Measurements from ENCODE around the gene KIF4A. TPM values are rescaled to one million over a fixed set of nuclear protein-coding genes. Genes with fewer than 3 reads are reported as not detected.
A peak's percentile ranks its signal among the peaks of the same experiment; 100 is the strongest.

Gene KIF4A
- total RNA-seq, 1 donor, result 10.8 TPM

DNA sequence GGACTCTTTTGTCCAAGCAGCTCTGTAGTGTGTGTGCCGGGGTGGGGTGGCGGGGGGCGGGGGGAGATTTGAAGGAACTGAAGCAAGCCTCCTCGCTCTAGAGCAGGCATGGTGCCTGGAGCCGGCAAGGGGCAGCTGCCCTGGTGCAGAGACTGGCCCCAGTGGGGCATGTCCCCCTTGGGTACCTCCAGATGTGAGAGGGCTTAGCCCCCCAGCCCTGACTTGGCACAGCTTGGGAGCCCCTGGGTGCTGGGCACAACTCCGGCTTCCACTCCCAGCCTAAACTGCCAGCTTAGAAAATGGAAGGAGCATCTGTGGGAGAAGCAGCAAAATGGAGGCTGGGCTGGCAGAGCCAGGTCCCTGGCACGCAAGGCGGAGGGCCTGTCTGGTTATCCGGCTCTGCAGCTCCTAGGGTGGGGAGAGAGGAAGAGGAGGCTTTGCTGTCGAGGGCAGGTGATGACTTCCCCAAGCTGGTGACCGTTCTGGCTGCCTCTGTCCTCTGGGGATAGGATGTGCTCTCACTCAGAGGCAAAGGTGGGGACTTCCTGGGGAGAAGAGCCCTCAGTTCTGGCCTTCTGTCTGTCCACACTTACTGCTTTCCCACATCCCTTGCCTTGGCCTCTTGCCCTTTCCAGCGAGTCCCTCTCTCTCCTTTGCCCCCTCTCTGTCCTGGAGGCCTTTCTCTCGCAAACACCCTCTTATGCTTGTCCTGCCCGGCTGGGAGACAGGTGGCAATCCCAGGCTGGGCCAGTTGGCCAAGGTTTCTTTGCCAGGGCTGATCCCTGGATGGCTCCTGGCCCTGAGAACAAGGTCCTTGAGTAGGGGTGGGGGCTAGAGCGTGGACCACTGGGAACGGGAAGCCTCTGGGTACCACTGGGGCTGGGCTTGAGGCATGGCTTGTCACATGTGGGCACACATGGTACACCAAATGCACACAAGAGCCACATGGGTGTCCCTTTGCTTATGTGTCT, 156.8 kb downstream of the KIF4A start:
- no peak overlapping the region for H3K4me3 ChIP-seq (ENCODE audit: low read depth, low read length)
- TF ChIP-seq CTCF (IDR thresholded peaks at IDR 0.05; ENCODE audit: insufficient read depth, low read depth, low read length), result no peak
- DNase-seq (ENCODE audit: low read depth), result no peak

DNA sequence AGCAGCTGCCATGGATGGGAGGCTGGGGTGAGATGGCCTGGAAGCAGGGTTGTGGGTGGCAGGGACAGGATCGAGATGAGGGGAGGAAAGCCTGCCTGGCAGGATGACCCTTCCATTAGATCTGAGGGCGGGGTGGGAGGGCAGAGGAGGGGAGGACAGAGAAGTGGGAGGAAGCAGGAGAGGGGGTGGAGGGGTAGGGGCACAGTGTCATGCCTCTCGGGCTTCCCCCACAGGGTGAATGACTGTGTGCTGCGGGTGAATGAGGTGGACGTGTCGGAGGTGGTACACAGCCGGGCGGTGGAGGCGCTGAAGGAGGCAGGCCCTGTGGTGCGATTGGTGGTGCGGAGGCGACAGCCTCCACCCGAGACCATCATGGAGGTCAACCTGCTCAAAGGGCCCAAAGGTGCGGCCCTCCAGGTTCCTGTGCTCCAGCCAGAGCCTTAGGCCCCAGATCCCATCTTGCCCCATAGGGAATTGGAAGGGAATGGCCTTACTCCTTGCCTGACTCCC, 159.6 kb downstream of the KIF4A start:
- DNase-seq (ENCODE audit: low read depth), result no peak
- no peak for TF ChIP-seq CTCF (IDR thresholded peaks at IDR 0.05; ENCODE audit: insufficient read depth, low read depth, low read length)

GRCh38 chrX:70452143-70452733, 162.3 kb downstream of the KIF4A start:
- H3K4me3 ChIP-seq (ENCODE audit: low read depth, low read length), result peak overlapping the region; percentile 61
- DNase-seq (ENCODE audit: low read depth), result peak; percentile 38
- peak; percentile 75 for TF ChIP-seq CTCF (IDR thresholded peaks at IDR 0.05; ENCODE audit: insufficient read depth, low read depth, low read length)

More for the DNA sequence above, 159.6 kb downstream of the KIF4A start:
- no peak overlapping the region for H3K4me3 ChIP-seq (ENCODE audit: low read depth, low read length)

DNA sequence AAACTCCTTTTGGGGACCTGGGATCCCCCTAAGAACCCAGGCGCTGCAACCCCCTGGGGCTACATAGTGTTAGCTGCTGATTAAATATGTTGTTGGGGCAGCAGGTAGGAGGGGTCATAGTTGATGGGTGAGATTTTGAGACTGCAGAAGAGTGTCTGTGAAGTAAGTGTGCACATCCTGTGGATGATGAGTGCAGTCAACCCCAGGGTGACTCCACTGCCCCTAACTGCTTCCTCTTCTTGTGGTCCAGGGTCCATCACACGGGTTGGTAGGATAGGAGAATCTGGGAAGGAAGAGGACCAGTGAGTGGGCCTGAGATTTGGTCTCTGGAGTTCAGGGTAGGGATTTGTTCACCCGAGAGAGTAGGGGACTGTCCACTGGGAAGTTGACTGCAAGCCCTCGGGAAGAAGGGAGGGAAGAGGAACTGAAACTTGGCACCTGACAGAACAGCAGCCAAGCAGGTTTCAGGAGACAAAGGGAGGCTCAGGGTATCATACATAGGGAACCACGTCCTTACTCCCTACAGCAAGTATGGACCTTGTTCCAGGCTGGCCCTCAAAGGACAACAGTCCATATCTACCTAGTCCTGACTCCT, 163.2 kb downstream of the KIF4A start:
- no peak for TF ChIP-seq CTCF (IDR thresholded peaks at IDR 0.05; ENCODE audit: insufficient read depth, low read depth, low read length)
- DNase-seq (ENCODE audit: low read depth), result no peak
- peak overlapping the region; percentile 61 for H3K4me3 ChIP-seq (ENCODE audit: low read depth, low read length)

DNA sequence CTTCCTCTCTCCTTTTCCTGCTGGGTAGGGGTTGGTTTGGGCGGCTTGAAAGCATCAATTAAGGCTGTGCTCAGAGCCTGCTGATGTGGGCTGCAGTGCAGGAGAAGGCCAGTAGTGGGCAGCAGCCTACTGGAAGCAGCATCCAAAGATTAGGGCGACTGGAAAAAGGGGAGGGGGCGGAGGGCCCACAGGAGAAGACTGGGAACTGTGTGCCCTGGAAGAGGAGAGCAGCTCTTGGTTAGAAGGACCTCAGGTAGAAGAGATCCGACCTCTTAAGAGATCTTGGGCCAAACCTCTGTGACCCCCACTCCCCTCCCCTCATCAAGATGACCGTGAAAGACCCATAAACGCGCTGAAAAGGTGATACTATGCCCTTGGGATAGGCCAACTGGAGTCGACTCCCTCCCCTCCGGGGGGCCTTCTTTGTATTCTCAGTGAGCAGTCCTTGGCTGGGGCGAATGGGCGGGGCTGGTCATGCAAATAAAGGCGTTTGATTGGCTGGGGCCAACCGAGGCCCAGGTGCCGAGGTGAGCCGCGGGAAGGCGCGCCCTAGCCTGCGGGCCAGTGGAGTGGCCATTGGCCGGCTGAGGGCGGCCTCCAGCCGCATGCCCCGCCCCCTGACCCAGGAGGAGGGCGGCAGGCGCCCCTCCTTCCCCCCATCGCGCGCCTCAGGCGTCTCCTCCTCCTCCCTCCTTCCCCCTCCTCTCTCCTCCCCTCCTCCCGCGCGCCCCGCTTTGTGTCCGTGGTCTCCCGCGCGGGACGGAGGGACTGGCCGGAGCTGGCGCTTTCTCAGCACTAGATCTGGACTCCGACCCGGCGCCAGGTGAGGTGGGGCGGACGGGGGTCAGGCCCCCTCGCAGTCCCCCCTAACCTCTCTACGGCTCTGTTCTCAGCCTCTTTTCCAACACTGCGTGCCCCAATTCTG, 164.8 kb downstream of the KIF4A start:
- DNase-seq (ENCODE audit: low read depth), result peak; percentile 64
- peak; percentile 86 for TF ChIP-seq CTCF (IDR thresholded peaks at IDR 0.05; ENCODE audit: insufficient read depth, low read depth, low read length)
- H3K4me3 ChIP-seq (ENCODE audit: low read depth, low read length), result peak overlapping the region; percentile 68

Measured in fibroblast of villous mesenchyme (primary cell).